ENCODE measurements around the gene CAMK2D.

GRCh38 chr4:113762186-113763028 is 869 bp upstream of the CAMK2D start:
- TF ChIP-seq EZH2 (IDR thresholded peaks at IDR 0.05) (no peak), POLR2AphosphoS5 (IDR thresholded peaks at IDR 0.05; ENCODE audit: borderline replicate concordance, low read depth, low read length) (peak; percentile 85), FOXP2 (optimal IDR thresholded peaks at IDR 0.05; ENCODE audit: control extremely low read depth, extremely low read length, insufficient read depth) (no peak)
